Neuron (in vitro differentiated cells): ENCODE data around the gene TEX19.
"Not testable (repeated sequence)": the region's sequence is repeated elsewhere in the genome, so short reads cannot be mapped to it uniquely, and the experiment has no call there.

Experiments used
- H2AFZ ChIP-seq: one replicate; pipeline ENCODE4 v1.6.1; 2013; ENCODE audit warnings: low read depth, mild to moderate bottlenecking, inconsistent platforms, low read length, moderate library complexity
- H3K27me3 ChIP-seq: one replicate; pipeline ENCODE4 v1.6.1; 2013; ENCODE audit warnings: low read length; ENCODE audit not compliant: insufficient read depth
- H3K36me3 ChIP-seq: one replicate; pipeline ENCODE4 v1.6.1; 2013; ENCODE audit warnings: low read length; ENCODE audit not compliant: insufficient read depth
- H3K4me1 ChIP-seq: one replicate; pipeline ENCODE4 v1.6.1; 2013; ENCODE audit warnings: low read length; ENCODE audit not compliant: insufficient read depth
- H3K4me3 ChIP-seq: 2 replicates; pipeline ENCODE4 v1.5.1; 2013; ENCODE audit warnings: mild to moderate bottlenecking, low read length, moderate library complexity
- H3K9me3 ChIP-seq: one replicate; pipeline ENCODE4 v1.6.1; 2013; ENCODE audit warnings: low read length

The TEX19 gene

GRCh38 chr17:82350182-82351030, 8.6 kb upstream of the TEX19 start:
- Histone ChIP-seq H3K9me3 (no peaks in the 10 kb centered on the region), H3K4me1 (peaks cover 12% of the 10 kb centered on the region), H3K36me3 (no peaks in the 10 kb centered on the region), H3K4me3 (no peak overlapping the region), H2AFZ (no peak overlapping the region), H3K27me3 (peaks cover 3% of the 10 kb centered on the region)

GRCh38 chr17:82351254-82351712, 7.8 kb upstream of the TEX19 start:
- Histone ChIP-seq H3K9me3 (no peaks in the 10 kb centered on the region), H3K4me1 (peaks cover 11% of the 10 kb centered on the region), H3K36me3 (no peaks in the 10 kb centered on the region), H3K27me3 (peaks cover 3% of the 10 kb centered on the region), H2AFZ (no peak overlapping the region), H3K4me3 (no peak overlapping the region)

GRCh38 chr17:82351713-82352488, 7.1 kb upstream of the TEX19 start:
- Histone ChIP-seq H3K4me1 (peaks cover 11% of the 10 kb centered on the region), H3K9me3 (no peaks in the 10 kb centered on the region), H2AFZ (no peak overlapping the region), H3K4me3 (no peak overlapping the region), H3K36me3 (no peaks in the 10 kb centered on the region), H3K27me3 (peaks cover 3% of the 10 kb centered on the region)

- Histone ChIP-seq H3K4me3 (no peak overlapping the region), H3K36me3 (no peaks in the 10 kb centered on the region), H3K4me1 (peaks cover 15% of the 10 kb centered on the region), H3K27me3 (peaks cover 3% of the 10 kb centered on the region), H3K9me3 (no peaks in the 10 kb centered on the region), H2AFZ (no peak overlapping the region)
Measured at GRCh38 chr17:82353484-82353883, 5.6 kb upstream of the TEX19 start.

GRCh38 chr17:82354804-82355308, 4.2 kb upstream of the TEX19 start:
- Histone ChIP-seq H3K36me3 (no peaks in the 10 kb centered on the region), H3K9me3 (no peaks in the 10 kb centered on the region), H2AFZ (no peak overlapping the region), H3K27me3 (no peaks in the 10 kb centered on the region), H3K4me1 (peaks cover 15% of the 10 kb centered on the region), H3K4me3 (no peak overlapping the region)

- H3K27me3 ChIP-seq, result no peaks in the 10 kb centered on the region
- H3K9me3 ChIP-seq, result no peaks in the 10 kb centered on the region
- H2AFZ ChIP-seq, result no peak overlapping the region
- H3K4me3 ChIP-seq, result no peak overlapping the region
- no peaks in the 10 kb centered on the region for H3K36me3 ChIP-seq
- H3K4me1 ChIP-seq, result peaks cover 15% of the 10 kb centered on the region
Measured at GRCh38 chr17:82355770-82356427, 3.1 kb upstream of the TEX19 start.

GRCh38 chr17:82356845-82357355, 2.1 kb upstream of the TEX19 start:
- Histone ChIP-seq H2AFZ (no peak overlapping the region), H3K4me3 (no peak overlapping the region), H3K27me3 (no peaks in the 10 kb centered on the region), H3K36me3 (no peaks in the 10 kb centered on the region), H3K4me1 (peaks cover 11% of the 10 kb centered on the region), H3K9me3 (no peaks in the 10 kb centered on the region)

GRCh38 chr17:82357394-82357793, 1.7 kb upstream of the TEX19 start:
- Histone ChIP-seq H3K9me3 (no peaks in the 10 kb centered on the region), H3K4me3 (no peak overlapping the region), H3K4me1 (peaks cover 11% of the 10 kb centered on the region), H3K36me3 (no peaks in the 10 kb centered on the region), H3K27me3 (no peaks in the 10 kb centered on the region), H2AFZ (no peak overlapping the region)

GRCh38 chr17:82359451-82360074, 516 bp downstream of the TEX19 start:
- H2AFZ ChIP-seq, H3K9me3 ChIP-seq, H3K27me3 ChIP-seq, H3K4me3 ChIP-seq, H3K36me3 ChIP-seq: not testable (repeated sequence)
- peaks cover 11% of the 10 kb centered on the region for H3K4me1 ChIP-seq

GRCh38 chr17:82361885-82362633, 3.0 kb downstream of the TEX19 start:
- H3K4me3 ChIP-seq, result no peak overlapping the region
- no peaks in the 10 kb centered on the region for H3K36me3 ChIP-seq
- H3K4me1 ChIP-seq, result peaks cover 11% of the 10 kb centered on the region
- no peak overlapping the region for H2AFZ ChIP-seq
- no peaks in the 10 kb centered on the region for H3K27me3 ChIP-seq
- H3K9me3 ChIP-seq, result no peaks in the 10 kb centered on the region

- Histone ChIP-seq H3K27me3 (peaks cover 5% of the 10 kb centered on the region), H2AFZ (no peak overlapping the region), H3K9me3 (peaks cover 4% of the 10 kb centered on the region), H3K36me3 (no peaks in the 10 kb centered on the region), H3K4me1 (peaks cover 4% of the 10 kb centered on the region), H3K4me3 (no peak overlapping the region)
Measured at GRCh38 chr17:82365606-82366295, 6.7 kb downstream of the TEX19 start.
